ENCODE results near the gene SIPA1L3.

Gene SIPA1L3

GRCh38 chr19:38076337-38076736 lies 169.3 kb downstream of the SIPA1L3 start:
- DNase-seq: no peak

GRCh38 chr19:38078302-38078930 lies 171.4 kb downstream of the SIPA1L3 start:
- no peak for DNase-seq

- DNase-seq: no peak
These were observed 172.9 kb downstream of the SIPA1L3 start for GRCh38 chr19:38079926-38080380.

- no peak for DNase-seq
These were observed 174.7 kb downstream of the SIPA1L3 start for GRCh38 chr19:38081547-38082255.

GRCh38 chr19:38082256-38083118 lies 175.5 kb downstream of the SIPA1L3 start:
- DNase-seq: no peak

- DNase-seq: no peak
These were observed 177.2 kb downstream of the SIPA1L3 start for GRCh38 chr19:38084196-38084595.

- DNase-seq: no peak
These were observed 182.4 kb downstream of the SIPA1L3 start for GRCh38 chr19:38089440-38089839.

GRCh38 chr19:38093154-38093553 lies 186.1 kb downstream of the SIPA1L3 start:
- DNase-seq: no peak

GRCh38 chr19:38093587-38093986 lies 186.6 kb downstream of the SIPA1L3 start:
- no peak for DNase-seq

- DNase-seq: peak; percentile 38 to 51
These were observed 188.7 kb downstream of the SIPA1L3 start for GRCh38 chr19:38095411-38096308.

GRCh38 chr19:38099966-38100365 lies 193.0 kb downstream of the SIPA1L3 start:
- no peak for DNase-seq

GRCh38 chr19:38100589-38100988 lies 193.6 kb downstream of the SIPA1L3 start:
- no peak for DNase-seq

GRCh38 chr19:38101723-38102122 lies 194.7 kb downstream of the SIPA1L3 start:
- DNase-seq: no peak

GRCh38 chr19:38105574-38105973 lies 198.6 kb downstream of the SIPA1L3 start:
- DNase-seq: no peak

- no peak for DNase-seq
These were observed 200.1 kb downstream of the SIPA1L3 start for GRCh38 chr19:38107129-38107528.

- no peak for DNase-seq
These were observed 204.9 kb downstream of the SIPA1L3 start for GRCh38 chr19:38111898-38112297.

GRCh38 chr19:38114651-38115050 lies 207.6 kb downstream of the SIPA1L3 start:
- DNase-seq: no peak

GRCh38 chr19:38115271-38115802 lies 208.3 kb downstream of the SIPA1L3 start:
- DNase-seq: no peak

GRCh38 chr19:38118176-38118575 lies 211.2 kb downstream of the SIPA1L3 start:
- DNase-seq: no peak

GRCh38 chr19:38120471-38121025 lies 213.5 kb downstream of the SIPA1L3 start:
- no peak for DNase-seq

- DNase-seq: no peak
These were observed 215.5 kb downstream of the SIPA1L3 start for GRCh38 chr19:38122402-38123093.

Data from activated CD4-positive, alpha-beta T cell treated with anti-CD3 and anti-CD28 coated beads, Interleukin-2, amount 50 U/mL, for 4 hours (primary cell).